OCI-LY3 (cell line): ENCODE measurements around the gene ZC3H18.

ENCODE experiments used
- H2AFZ ChIP-seq: fragments of 200-600, 300-600 bp; shearing (Covaris generic); 2 replicates; pipeline ENCODE4 v1.6.0; 2014; ENCODE audit warnings: antibody characterized with exemption, low read depth, low read length
- H3K27ac ChIP-seq: fragments of 200-600, 300-600 bp; sonication (generic); 2 replicates; pipeline ENCODE4 v1.5.1; 2014; ENCODE audit warnings: mild to moderate bottlenecking, low read length, moderate library complexity, mixed read lengths
- H3K27me3 ChIP-seq: fragments of 200-600, 300-600 bp; sonication (generic); 2 replicates; pipeline ENCODE4 v1.6.1; 2014; ENCODE audit warnings: low read depth, low read length, mixed read lengths
- H3K36me3 ChIP-seq: fragments of 200-600, 300-600 bp; sonication (generic); replicated peaks from 2 replicates; pipeline ENCODE3; 2014; ENCODE audit warnings: low read depth, low read length, mixed read lengths
- H3K4me1 ChIP-seq: fragments of 300-600, 200-600 bp; sonication (generic); 2 replicates; pipeline ENCODE4 v1.6.1; 2014; ENCODE audit warnings: low read length, mixed read lengths
- H3K4me2 ChIP-seq: fragments of 200-600, 300-600 bp; sonication (generic); 2 replicates; pipeline ENCODE4 v1.6.1; 2014; ENCODE audit warnings: low read length, mixed read lengths
- H3K4me3 ChIP-seq: fragments of 300-600, 200-600 bp; sonication (generic); 2 replicates; pipeline ENCODE4 v1.5.1; 2014; ENCODE audit warnings: antibody characterized with exemption, mild to moderate bottlenecking, low read length, moderate library complexity
- H3K79me2 ChIP-seq: fragments of 300-600, 200-600 bp; shearing (Covaris generic); 2 replicates; pipeline ENCODE4 v1.6.1; 2014; ENCODE audit warnings: mild to moderate bottlenecking, low read length, mixed read lengths
- H3K9ac ChIP-seq: fragments of 300-600, 200-600 bp; shearing (Covaris generic); 2 replicates; pipeline ENCODE4 v1.6.0; 2014; ENCODE audit warnings: mild to moderate bottlenecking, low read length, moderate library complexity
- H3K9me3 ChIP-seq: fragments of 200-600, 300-600 bp; shearing (Covaris generic); 2 replicates; pipeline ENCODE4 v1.6.1; 2014; ENCODE audit warnings: low read length, mixed read lengths; ENCODE audit not compliant: insufficient read depth
- H4K20me1 ChIP-seq: fragments of 200-600, 300-600 bp; sonication (generic); 2 replicates; pipeline ENCODE4 v1.6.1; 2016; ENCODE audit warnings: low read length, mixed read lengths; ENCODE audit not compliant: insufficient read depth
- EZH2phosphoT487 ChIP-seq: fragments of 200-600 bp; shearing (Covaris generic); IDR thresholded peaks from 2 replicates; pipeline ENCODE4 v1.6.1; 2018; ENCODE audit warnings: antibody characterized with exemption, mixed run types, low read depth
- TF ChIP-seq, protein P1 (sequence below): fragments of 200-600, 300-600 bp; sonication (generic); IDR thresholded peaks from 2 replicates; pipeline ENCODE4 v1.5.1; 2014; ENCODE audit warnings: antibody characterized with exemption, low read length, low read depth

ZC3H18 gene

DNA sequence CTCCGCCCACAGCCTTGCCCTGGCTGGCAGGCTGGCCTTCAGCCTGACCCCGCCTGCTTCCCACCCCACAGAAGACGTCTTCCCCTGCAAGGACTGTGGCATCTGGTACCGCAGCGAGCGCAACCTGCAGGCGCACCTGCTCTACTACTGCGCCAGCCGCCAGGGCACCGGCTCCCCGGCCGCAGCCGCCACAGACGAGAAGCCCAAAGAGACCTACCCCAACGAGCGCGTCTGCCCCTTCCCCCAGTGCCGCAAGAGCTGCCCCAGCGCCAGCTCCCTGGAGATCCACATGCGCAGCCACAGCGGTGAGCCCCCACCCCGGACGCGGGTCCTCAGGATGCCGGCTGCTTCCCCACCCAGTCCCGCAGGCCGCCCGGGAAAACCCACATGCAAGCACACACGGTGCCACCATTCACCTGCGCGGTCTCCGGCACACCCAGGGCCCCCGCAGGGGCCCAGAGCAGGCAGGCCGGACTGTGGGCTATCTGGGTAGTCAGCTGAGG lies 38.2 kb upstream of the ZC3H18 start:
- Histone ChIP-seq H3K4me3 (no peak overlapping the region), H3K4me1 (no peaks in the 10 kb centered on the region), H2AFZ (no peak overlapping the region), H4K20me1 (no peaks in the 10 kb centered on the region), H3K4me2 (no peak overlapping the region), H3K27me3 (no peaks in the 10 kb centered on the region), H3K27ac (no peak overlapping the region), H3K9ac (no peak overlapping the region), H3K36me3 (no peaks in the 10 kb centered on the region), H3K79me2 (no peaks in the 10 kb centered on the region), H3K9me3 (no peaks in the 10 kb centered on the region)
- TF ChIP-seq, protein P1, sequence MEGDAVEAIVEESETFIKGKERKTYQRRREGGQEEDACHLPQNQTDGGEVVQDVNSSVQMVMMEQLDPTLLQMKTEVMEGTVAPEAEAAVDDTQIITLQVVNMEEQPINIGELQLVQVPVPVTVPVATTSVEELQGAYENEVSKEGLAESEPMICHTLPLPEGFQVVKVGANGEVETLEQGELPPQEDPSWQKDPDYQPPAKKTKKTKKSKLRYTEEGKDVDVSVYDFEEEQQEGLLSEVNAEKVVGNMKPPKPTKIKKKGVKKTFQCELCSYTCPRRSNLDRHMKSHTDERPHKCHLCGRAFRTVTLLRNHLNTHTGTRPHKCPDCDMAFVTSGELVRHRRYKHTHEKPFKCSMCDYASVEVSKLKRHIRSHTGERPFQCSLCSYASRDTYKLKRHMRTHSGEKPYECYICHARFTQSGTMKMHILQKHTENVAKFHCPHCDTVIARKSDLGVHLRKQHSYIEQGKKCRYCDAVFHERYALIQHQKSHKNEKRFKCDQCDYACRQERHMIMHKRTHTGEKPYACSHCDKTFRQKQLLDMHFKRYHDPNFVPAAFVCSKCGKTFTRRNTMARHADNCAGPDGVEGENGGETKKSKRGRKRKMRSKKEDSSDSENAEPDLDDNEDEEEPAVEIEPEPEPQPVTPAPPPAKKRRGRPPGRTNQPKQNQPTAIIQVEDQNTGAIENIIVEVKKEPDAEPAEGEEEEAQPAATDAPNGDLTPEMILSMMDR = no peak
- no peak for TF ChIP-seq EZH2phosphoT487

DNA sequence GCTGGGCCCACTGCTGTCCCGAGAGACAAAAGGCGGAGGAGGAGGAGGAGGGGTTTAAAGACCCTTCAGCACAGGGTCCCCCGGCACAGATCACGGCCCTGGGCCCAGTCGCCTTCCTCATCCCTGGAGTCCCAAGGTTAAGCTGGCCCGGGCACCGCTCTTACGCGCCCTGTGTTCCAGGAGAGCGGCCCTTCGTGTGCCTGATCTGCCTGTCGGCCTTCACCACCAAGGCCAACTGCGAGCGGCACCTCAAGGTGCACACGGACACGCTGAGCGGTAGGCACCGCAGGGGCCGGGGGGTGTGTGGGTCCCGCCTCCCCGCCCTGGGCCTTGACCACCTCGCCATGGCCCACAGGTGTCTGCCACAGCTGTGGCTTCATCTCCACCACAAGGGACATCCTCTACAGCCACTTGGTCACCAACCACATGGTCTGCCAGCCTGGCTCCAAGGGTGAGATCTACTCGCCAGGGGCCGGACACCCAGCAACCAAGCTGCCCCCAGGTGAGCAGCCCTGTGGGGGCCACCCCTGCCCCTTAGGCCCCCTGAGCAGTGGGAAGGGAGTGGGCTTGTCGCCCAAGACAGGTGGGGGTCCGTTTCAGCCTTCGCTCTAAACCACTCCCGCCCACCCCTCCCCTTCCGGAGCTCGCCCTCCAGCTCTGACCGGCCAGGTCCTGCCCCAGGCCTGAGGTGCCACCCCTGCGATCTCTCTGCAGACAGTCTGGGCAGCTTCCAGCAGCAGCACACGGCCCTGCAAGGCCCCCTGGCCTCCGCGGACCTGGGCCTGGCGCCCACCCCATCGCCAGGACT lies 37.6 kb upstream of the ZC3H18 start:
- Histone ChIP-seq H3K79me2 (no peaks in the 10 kb centered on the region), H4K20me1 (no peaks in the 10 kb centered on the region), H3K9ac (no peak overlapping the region), H3K9me3 (no peaks in the 10 kb centered on the region), H2AFZ (no peak overlapping the region), H3K36me3 (no peaks in the 10 kb centered on the region), H3K4me3 (no peak overlapping the region), H3K4me2 (no peak overlapping the region), H3K27ac (no peak overlapping the region), H3K4me1 (no peaks in the 10 kb centered on the region), H3K27me3 (no peaks in the 10 kb centered on the region)
- no peak for TF ChIP-seq EZH2phosphoT487
- TF ChIP-seq, protein P1 = no peak

DNA sequence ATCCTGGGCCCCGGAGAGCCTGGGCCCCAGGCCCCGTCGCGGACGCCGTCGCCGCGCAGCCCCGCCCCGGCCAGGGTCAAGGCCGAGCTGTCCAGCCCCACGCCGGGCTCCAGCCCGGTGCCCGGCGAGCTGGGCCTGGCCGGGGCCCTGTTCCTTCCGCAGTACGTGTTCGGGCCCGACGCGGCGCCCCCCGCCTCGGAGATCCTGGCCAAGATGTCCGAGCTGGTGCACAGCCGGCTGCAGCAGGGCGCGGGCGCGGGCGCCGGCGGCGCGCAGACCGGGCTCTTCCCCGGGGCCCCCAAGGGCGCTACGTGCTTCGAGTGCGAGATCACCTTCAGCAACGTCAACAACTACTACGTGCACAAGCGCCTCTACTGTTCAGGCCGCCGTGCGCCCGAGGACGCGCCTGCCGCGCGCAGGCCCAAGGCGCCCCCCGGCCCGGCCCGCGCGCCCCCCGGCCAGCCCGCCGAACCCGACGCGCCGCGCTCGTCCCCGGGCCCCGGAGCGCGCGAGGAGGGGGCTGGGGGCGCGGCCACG lies 36.8 kb upstream of the ZC3H18 start:
- H3K27ac ChIP-seq = no peak overlapping the region
- no peak for TF ChIP-seq EZH2phosphoT487
- TF ChIP-seq, protein P1 = no peak
- H3K36me3 ChIP-seq = no peaks in the 10 kb centered on the region
- H2AFZ ChIP-seq = no peak overlapping the region
- no peaks in the 10 kb centered on the region for H3K79me2 ChIP-seq
- no peak overlapping the region for H3K4me3 ChIP-seq
- no peaks in the 10 kb centered on the region for H3K9me3 ChIP-seq
- H3K9ac ChIP-seq = no peak overlapping the region
- H3K4me1 ChIP-seq = no peaks in the 10 kb centered on the region
- H4K20me1 ChIP-seq = no peaks in the 10 kb centered on the region
- no peak overlapping the region for H3K4me2 ChIP-seq
- H3K27me3 ChIP-seq = no peaks in the 10 kb centered on the region

DNA sequence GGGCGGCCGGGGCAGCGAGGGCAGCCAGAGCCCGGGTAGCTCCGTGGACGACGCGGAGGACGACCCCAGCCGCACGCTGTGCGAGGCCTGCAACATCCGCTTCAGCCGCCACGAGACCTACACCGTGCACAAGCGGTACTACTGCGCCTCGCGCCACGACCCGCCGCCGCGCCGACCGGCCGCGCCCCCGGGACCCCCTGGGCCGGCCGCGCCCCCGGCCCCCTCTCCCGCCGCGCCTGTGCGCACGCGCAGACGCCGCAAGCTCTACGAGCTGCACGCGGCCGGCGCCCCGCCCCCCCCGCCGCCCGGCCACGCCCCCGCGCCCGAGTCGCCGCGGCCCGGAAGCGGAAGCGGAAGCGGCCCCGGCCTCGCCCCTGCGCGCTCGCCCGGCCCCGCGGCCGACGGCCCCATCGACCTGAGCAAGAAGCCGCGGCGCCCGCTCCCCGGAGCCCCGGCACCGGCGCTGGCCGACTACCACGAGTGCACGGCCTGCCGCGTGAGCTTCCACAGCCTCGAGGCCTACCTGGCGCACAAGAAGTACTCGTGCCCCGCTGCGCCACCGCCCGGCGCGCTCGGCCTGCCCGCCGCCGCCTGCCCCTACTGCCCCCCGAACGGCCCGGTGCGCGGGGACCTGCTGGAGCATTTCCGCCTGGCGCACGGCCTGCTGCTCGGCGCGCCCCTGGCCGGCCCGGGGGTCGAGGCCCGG lies 36.1 kb upstream of the ZC3H18 start:
- Histone ChIP-seq H3K9me3 (no peaks in the 10 kb centered on the region), H3K36me3 (no peaks in the 10 kb centered on the region), H3K79me2 (no peaks in the 10 kb centered on the region), H3K4me1 (no peaks in the 10 kb centered on the region), H3K27ac (no peak overlapping the region), H3K4me2 (no peak overlapping the region), H3K27me3 (no peaks in the 10 kb centered on the region), H4K20me1 (no peaks in the 10 kb centered on the region), H3K4me3 (no peak overlapping the region), H2AFZ (no peak overlapping the region), H3K9ac (no peak overlapping the region)
- TF ChIP-seq, protein P1 = no peak
- no peak for TF ChIP-seq EZH2phosphoT487
